Chondrocyte (in vitro differentiated cells): ENCODE results near the gene KCNQ1OT1. TPM values are rescaled to one million over a fixed set of nuclear protein-coding genes. Genes with fewer than 3 reads are reported as not detected.

Experiments used
- DNase-seq: peaks from one replicate; pipeline ENCODE4 v3.0.0; 2021; ENCODE audit warnings: mixed read lengths, low spot score
- H3K27ac Mint-ChIP-seq: one replicate; pipeline ENCODE4 v1.8.0; 2021; ENCODE audit warnings: mild to moderate bottlenecking, moderate library complexity, mixed read lengths; ENCODE audit not compliant: unreplicated experiment
- H3K27me3 Mint-ChIP-seq: 2 replicates; pipeline ENCODE4 v1.8.0; 2021; ENCODE audit warnings: low read depth, mixed read lengths
- H3K36me3 Mint-ChIP-seq: 2 replicates; pipeline ENCODE4 v1.8.0; 2021; ENCODE audit warnings: low read depth, mixed read lengths
- H3K4me1 Mint-ChIP-seq: 2 replicates; pipeline ENCODE4 v1.8.0; 2021; ENCODE audit warnings: low read depth, mild to moderate bottlenecking, mixed read lengths
- H3K4me3 Mint-ChIP-seq: one replicate; pipeline ENCODE4 v1.8.0; 2021; ENCODE audit warnings: mild to moderate bottlenecking, moderate library complexity, mixed read lengths; ENCODE audit not compliant: unreplicated experiment
- H3K9me3 Mint-ChIP-seq: 2 replicates; pipeline ENCODE4 v1.8.0; 2021; ENCODE audit warnings: low read depth, mixed read lengths
- total RNA-seq: library from RNA; stranded (reverse); gene quantifications from 3 replicates; pipeline ENCODE4 v1.2.1, GENCODE V29; 2021
- TF ChIP-seq, protein P1 (sequence below): fragments of 200-600 bp; sonication (generic); IDR thresholded peaks from 2 replicates; pipeline ENCODE4 v1.5.0; 2021; ENCODE audit warnings: antibody characterized with exemption, mild to moderate bottlenecking, moderate library complexity

Gene KCNQ1OT1
- total RNA-seq, 1 donor from 2014 or later: 2.5 TPM

DNA sequence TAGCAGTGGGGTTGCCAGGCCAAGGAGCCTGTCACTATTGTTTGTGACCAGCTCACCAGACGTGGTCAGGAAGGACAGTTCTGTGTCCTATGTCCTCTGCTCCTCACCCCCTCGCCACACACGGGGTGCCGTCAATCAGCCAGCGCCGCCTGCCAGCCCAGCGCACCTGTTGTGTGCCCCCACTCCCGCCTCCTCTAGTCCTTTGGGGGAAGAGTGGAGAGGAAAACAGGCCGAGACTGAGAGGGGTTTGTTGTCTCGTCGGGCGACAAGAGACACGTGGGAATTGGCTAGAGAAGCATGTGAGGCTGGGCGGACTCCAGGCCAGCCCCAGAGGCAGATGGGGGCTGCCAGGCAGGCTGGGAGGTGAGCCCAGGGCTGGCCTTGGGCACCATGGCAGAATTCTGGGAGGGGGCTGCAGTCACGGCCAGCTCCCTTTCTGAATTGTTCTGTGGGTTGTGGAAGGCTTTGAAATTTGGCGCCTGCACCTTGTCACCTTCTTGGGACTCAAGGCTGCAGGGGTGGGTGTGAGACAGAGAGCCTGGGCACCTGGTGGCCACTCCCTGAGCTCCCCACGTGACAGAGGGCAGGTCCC, 3.1 kb upstream of the KCNQ1OT1 start:
- Mint-ChIP-seq H3K9me3 (peaks cover 3% of the 10 kb centered on the region), H3K4me1 (peaks cover 24% of the 10 kb centered on the region), H3K4me3 (no peak overlapping the region), H3K36me3 (no peaks in the 10 kb centered on the region), H3K27ac (no peak overlapping the region), H3K27me3 (no peaks in the 10 kb centered on the region)
- peak; percentile 59 for DNase-seq
- TF ChIP-seq, protein P1, sequence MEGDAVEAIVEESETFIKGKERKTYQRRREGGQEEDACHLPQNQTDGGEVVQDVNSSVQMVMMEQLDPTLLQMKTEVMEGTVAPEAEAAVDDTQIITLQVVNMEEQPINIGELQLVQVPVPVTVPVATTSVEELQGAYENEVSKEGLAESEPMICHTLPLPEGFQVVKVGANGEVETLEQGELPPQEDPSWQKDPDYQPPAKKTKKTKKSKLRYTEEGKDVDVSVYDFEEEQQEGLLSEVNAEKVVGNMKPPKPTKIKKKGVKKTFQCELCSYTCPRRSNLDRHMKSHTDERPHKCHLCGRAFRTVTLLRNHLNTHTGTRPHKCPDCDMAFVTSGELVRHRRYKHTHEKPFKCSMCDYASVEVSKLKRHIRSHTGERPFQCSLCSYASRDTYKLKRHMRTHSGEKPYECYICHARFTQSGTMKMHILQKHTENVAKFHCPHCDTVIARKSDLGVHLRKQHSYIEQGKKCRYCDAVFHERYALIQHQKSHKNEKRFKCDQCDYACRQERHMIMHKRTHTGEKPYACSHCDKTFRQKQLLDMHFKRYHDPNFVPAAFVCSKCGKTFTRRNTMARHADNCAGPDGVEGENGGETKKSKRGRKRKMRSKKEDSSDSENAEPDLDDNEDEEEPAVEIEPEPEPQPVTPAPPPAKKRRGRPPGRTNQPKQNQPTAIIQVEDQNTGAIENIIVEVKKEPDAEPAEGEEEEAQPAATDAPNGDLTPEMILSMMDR: no peak

DNA sequence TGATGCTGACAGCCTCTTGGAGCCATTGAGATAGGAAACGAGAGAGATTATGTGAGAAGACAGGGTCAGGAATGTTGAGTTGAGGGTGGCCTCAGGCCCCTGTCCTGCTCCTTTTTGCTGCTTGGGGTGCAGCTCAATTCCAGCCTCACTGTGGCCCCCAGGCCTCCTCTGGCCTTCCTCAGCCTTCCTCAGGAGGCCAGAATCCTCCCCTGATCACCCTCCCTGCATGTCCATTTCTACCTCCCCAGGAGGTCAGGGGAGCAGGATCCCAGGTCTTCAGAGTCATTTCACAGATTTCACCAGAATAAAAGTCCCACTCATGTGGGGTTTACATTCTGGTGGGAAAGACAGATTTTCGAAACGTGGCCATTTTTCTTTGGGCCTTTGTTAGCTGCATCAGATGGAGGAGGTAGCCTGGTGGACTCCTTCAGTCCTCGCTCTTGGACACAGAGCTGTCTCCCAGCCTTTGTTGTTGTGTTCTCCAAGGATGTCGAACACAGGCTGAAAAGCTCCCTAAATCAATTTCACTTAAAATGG, 2.2 kb upstream of the KCNQ1OT1 start:
- Mint-ChIP-seq H3K27me3 (no peaks in the 10 kb centered on the region), H3K4me3 (no peak overlapping the region)
- TF ChIP-seq, protein P1: no peak

DNA sequence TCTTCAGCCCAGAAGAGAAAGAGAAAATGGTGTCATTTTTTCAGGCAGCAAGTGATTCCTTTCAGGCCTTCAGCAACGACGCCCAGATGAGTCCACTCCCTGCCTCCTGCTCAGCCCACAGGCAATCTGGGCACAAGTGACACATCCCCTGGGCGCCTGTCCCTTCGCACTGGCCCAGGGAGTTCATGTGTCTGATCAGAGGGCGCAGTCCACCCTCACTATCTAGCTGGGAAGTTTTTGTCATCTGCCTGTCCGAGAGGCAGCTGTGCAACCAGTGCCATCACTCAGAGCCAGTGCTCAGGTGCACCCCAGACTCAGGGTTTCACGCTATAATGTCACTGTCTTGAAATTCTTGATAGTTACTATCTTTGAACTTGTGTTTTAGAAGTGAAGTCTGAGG, 1.4 kb upstream of the KCNQ1OT1 start:
- H3K4me3 Mint-ChIP-seq: peak overlapping the region; percentile 65
- DNase-seq: peak; percentile 48
- H3K36me3 Mint-ChIP-seq: no peaks in the 10 kb centered on the region
- peak overlapping the region; percentile 77 for H3K27ac Mint-ChIP-seq
- peaks cover 3% of the 10 kb centered on the region for H3K9me3 Mint-ChIP-seq
- H3K27me3 Mint-ChIP-seq: no peaks in the 10 kb centered on the region
- peaks cover 39% of the 10 kb centered on the region for H3K4me1 Mint-ChIP-seq
- TF ChIP-seq, protein P1: no peak

More for the DNA sequence above, 2.2 kb upstream of the KCNQ1OT1 start:
- Mint-ChIP-seq H3K27ac (no peak overlapping the region), H3K4me1 (peaks cover 32% of the 10 kb centered on the region), H3K9me3 (peaks cover 3% of the 10 kb centered on the region), H3K36me3 (no peaks in the 10 kb centered on the region)
- no peak for DNase-seq

DNA sequence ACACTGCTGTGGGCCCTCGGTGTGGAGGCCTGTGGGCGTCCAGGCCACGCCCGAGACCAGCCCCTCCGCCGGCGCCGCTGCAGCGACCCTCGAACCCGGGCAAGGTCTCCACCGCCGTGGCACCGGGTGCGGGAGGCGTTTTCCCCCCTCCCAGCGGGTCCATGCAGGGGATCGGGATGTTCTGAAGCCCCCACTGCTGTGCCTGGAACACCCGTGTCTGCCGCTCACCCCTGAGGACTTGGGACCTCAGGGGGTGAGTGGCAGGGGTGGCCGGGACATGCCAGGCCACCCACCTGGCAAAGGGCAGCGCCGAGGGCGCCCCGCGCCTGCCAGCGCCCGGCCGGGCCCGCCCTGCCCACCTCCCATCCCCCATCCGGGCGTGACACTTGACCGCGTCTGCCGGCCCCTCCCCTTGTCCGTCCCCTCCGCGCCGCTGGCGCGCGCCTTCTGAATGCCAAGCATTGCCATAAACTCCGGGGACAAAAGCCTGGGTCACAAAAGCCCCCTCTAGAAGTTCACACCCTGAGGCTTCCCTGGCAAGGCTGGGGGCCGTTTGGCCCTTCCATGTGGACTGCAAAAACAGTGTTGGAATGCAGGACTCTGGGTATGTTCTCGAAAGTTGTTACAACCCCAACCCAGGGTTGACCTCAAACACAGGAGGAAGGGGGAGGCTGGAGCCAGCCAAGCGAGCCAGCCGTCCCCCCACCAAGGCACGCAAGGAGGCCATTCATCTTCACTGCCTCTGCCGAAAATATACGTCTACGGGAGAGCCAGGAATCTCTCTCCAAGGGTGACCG, 819 bp upstream of the KCNQ1OT1 start:
- H3K36me3 Mint-ChIP-seq: no peaks in the 10 kb centered on the region
- DNase-seq: peak; percentile 78
- H3K4me1 Mint-ChIP-seq: peaks cover 44% of the 10 kb centered on the region

DNA sequence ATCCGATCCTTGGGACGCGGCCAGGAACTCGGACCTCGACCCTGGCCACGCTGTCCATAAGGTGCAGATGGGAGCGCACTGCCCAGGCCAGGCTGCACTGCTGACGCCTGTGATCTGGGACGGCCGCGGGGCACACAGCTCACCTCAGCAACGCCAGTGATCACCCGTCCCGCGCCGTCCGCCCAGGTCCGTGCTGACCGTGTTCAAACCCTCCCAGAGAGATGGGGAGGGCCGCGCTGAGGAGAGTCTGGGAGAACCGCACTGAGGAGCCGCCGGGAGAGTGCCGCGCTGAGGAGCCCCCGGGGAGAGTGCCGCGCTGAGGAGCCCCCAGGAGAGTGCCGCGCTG, 636 bp downstream of the KCNQ1OT1 start:
- peak; percentile 91 for DNase-seq
- Mint-ChIP-seq H3K27me3 (no peaks in the 10 kb centered on the region), H3K36me3 (no peaks in the 10 kb centered on the region), H3K4me3 (peak overlapping the region; percentile 87), H3K4me1 (peaks cover 57% of the 10 kb centered on the region), H3K27ac (peak overlapping the region; percentile 83), H3K9me3 (no peaks in the 10 kb centered on the region)
- TF ChIP-seq, protein P1: no peak

More for the DNA sequence above, 819 bp upstream of the KCNQ1OT1 start:
- TF ChIP-seq, protein P1: no peak
- Mint-ChIP-seq H3K4me3 (peak overlapping the region; percentile 87), H3K27ac (peak overlapping the region; percentile 77), H3K27me3 (no peaks in the 10 kb centered on the region), H3K9me3 (peaks cover under 1% of the 10 kb centered on the region)
